Body of pancreas (tissue), 4 donors: ENCODE measurements around the gene KIAA0040. TPM values are rescaled to one million over a fixed set of nuclear protein-coding genes. Genes with fewer than 3 reads are reported as not detected.

Experiments
- ATAC-seq: fragments of 150-250 bp; one replicate; pipeline ENCODE4 v1.9.1; 2016
- DNase-seq, 4 donors: peaks; one replicate each; pipeline ENCODE4 v3.0.0-alpha.2; 2019
- H3K27ac ChIP-seq, 4 donors: fragments of 200-600 bp; sonication (generic); 1 replicate in 3 of 4; 2 replicates in 1 of 4; pipeline versions ENCODE4 v1.5.1 to v1.6.1; 2016 to 2019; ENCODE audit warnings: mild to moderate bottlenecking in 1 of 4, mixed read lengths in 1 of 4, moderate library complexity in 1 of 4
- H3K27me3 ChIP-seq, 2 donors: fragments of 200-600 bp; sonication (generic); one replicate each; pipeline ENCODE4 v1.6.0; 2016; ENCODE audit warnings: mild to moderate bottlenecking in 1 of 2
- H3K36me3 ChIP-seq, 2 donors: fragments of 200-600 bp; sonication (generic); replicated peaks in 1 of 2; 2 replicates each; pipeline ENCODE4 v1.5.1; 2016; ENCODE audit warnings: low read depth in 2 of 2; ENCODE audit not compliant: insufficient read depth in 1 of 2
- H3K4me1 ChIP-seq: fragments of 200-600 bp; sonication (generic); one replicate; pipeline ENCODE4 v1.6.0; 2016
- H3K4me3 ChIP-seq, 2 donors: fragments of 200-600 bp; sonication (generic); 1 replicate in 1 of 2; 2 replicates in 1 of 2; pipeline ENCODE4 v1.5.1; 2016 to 2019
- H3K9me3 ChIP-seq, 3 donors: fragments of 200-600 bp; sonication (generic); 1 replicate in 2 of 3; 2 replicates in 1 of 3; pipeline ENCODE4 v1.5.1; 2016
- POLR2A ChIP-seq, 3 donors: fragments of 450-650 bp; IDR thresholded peaks; one replicate each; pipeline ENCODE4 v1.6.1; 2016; ENCODE audit warnings: antibody characterized with exemption in 3 of 3, mild to moderate bottlenecking in 2 of 3
- WGBS, 2 donors: methylation state at CpG; one replicate each; pipeline ENCODE4 v1.1.5; 2017; 5-methylcytosine and 5-hydroxymethylcytosine counted together
- intact Hi-C: fragments of 100-400 bp; cut with DNase I; formaldehyde crosslinking; loops from one replicate; pipeline ENCODE4 v1.15.1; 2023
- total RNA-seq, 2 donors: library from RNA; depleted of rRNA; stranded (reverse); fragments of >200 nt; gene quantifications; one replicate each; pipeline ENCODE4 v1.1.0, GENCODE V29; 2016
- TF ChIP-seq, protein P1 (sequence below), 7 experiments: fragments of 450-650 bp in 4 of 7; fragments of 200-600 bp in 3 of 7; sonication (generic) in 3 of 7; IDR thresholded peaks; one replicate each; pipeline ENCODE4 v1.5.1; 2016 to 2019; ENCODE audit warnings: antibody characterized with exemption in 7 of 7

The KIAA0040 gene
- total RNA-seq, 2 donors from 2014 or later: 10.1 to 29.7 TPM

DNA sequence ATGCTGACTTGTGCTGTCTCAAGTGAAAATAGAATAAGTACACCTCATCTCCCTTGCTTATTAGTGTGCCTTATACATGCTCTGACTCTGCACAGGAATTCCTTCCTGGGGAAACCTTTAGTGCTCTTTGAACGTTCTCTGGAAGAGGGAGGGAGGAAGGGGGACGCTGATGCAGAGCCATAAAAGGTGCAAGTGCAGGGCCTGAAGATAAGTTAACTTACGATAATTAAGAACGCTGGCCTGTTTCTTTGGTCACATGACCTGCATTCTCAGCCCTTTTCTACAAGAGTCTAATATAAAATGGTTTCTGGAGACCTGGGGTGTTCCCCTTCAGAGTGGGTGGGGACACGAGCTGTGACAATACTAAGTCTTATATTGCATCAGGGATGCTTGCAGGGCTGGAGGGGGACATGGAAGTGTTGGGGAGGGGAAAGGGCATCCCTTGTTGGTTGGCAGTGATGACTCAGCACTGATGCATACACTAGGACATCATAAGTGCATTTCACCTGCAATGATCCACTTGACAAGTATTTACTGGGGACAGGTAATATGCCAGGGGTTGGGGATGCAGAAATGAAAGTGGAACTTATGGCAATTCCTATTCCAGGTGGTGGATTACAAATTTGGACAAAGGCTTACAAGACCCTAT is 26.3 kb upstream of the KIAA0040 start:
- Histone ChIP-seq H3K27me3 (no peaks in the 10 kb centered on the region), H3K27ac (no peak overlapping the region), H3K4me3 (no peak overlapping the region), H3K36me3 (no peaks in the 10 kb centered on the region), H3K4me1 (no peaks in the 10 kb centered on the region), H3K9me3 (no peaks in the 10 kb centered on the region)
- ATAC-seq: no peak
- intact Hi-C loops: no loop called here
- TF ChIP-seq POLR2A (IDR thresholded peaks at IDR 0.05): no peak
- TF ChIP-seq, protein P1, sequence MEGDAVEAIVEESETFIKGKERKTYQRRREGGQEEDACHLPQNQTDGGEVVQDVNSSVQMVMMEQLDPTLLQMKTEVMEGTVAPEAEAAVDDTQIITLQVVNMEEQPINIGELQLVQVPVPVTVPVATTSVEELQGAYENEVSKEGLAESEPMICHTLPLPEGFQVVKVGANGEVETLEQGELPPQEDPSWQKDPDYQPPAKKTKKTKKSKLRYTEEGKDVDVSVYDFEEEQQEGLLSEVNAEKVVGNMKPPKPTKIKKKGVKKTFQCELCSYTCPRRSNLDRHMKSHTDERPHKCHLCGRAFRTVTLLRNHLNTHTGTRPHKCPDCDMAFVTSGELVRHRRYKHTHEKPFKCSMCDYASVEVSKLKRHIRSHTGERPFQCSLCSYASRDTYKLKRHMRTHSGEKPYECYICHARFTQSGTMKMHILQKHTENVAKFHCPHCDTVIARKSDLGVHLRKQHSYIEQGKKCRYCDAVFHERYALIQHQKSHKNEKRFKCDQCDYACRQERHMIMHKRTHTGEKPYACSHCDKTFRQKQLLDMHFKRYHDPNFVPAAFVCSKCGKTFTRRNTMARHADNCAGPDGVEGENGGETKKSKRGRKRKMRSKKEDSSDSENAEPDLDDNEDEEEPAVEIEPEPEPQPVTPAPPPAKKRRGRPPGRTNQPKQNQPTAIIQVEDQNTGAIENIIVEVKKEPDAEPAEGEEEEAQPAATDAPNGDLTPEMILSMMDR (IDR thresholded peaks at IDR 0.05): no peak
- WGBS, 2 donors: 59 to 78% methylated on average over 5 of the region's 5 CpGs
- DNase-seq: no peak

DNA sequence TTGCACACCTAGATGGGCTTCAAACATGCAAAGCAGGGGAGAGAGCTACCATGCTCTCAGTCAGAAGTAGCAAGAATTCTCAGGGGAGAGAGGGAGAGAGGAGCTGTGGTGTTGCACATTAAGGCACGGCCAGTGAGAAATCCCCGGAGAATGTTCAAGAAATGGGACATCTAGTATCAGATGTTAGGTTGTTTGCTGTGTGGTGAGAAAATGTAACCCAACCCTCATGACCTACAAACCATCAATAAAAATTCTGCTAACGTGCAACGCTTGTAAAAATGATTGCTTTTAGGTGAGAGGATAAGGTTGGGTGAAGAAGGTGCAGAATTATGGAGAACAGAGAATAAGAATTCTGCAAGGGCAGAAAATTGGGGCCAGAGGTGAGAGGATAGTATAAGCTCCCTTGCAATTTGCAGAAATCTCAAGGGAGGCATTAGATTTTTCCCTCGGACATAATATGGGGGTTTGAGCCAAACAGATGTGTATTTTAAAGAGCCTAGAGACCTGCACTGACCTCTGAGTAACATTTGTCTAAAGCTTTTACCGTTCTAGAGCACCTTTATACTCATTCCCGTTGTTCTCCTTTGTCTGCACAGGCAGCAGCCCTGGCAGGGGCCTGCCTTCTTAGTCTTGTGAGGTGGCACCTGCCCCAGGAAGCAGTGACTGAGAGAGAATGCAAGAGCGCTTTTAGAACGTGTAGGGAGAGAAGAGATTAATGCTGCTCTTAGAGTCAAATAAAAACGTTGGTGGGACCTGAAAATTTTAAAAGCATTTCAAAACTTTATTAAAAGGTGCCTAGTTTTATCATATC is 25.4 kb upstream of the KIAA0040 start:
- intact Hi-C loops: no loop called here
- no peaks in the 10 kb centered on the region for H3K9me3 ChIP-seq
- no peak overlapping the region for H3K27ac ChIP-seq
- DNase-seq (no peak), ATAC-seq (no peak)
- H3K36me3 ChIP-seq: no peaks in the 10 kb centered on the region
- WGBS, 2 donors: 56% methylated on average over 10 of the region's 10 CpGs
- H3K4me3 ChIP-seq: no peak overlapping the region
- TF ChIP-seq, protein P1 (IDR thresholded peaks at IDR 0.05): no peak
- no peak for TF ChIP-seq POLR2A (IDR thresholded peaks at IDR 0.05)
- no peaks in the 10 kb centered on the region for H3K4me1 ChIP-seq
- no peaks in the 10 kb centered on the region for H3K27me3 ChIP-seq

DNA sequence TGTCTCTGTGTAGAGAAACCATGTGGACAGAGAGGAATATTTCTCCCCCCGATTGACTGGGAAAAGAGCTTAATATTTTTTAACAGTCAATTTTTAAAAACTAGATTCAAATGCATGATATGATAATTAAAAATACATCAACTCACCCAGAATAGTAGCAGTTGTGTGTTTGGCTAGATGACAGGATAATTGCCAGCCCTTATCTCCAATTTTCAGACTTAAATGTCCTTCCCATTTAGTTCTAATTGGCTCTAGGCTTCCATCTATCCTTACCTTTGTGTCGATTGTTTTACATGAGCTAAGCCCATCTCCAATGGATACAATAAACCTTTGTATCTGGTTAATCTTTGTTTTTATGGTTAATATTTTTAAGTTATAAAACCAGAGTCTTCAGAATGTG is 23.9 kb upstream of the KIAA0040 start:
- 80 to 86% methylated on average over 2 of the region's 2 CpGs for WGBS, 2 donors
- Histone ChIP-seq H3K4me3 (no peak overlapping the region), H3K36me3 (no peaks in the 10 kb centered on the region), H3K4me1 (no peaks in the 10 kb centered on the region), H3K9me3 (no peaks in the 10 kb centered on the region), H3K27me3 (no peaks in the 10 kb centered on the region), H3K27ac (no peak overlapping the region)
- ATAC-seq (no peak), DNase-seq (no peak)
- intact Hi-C loops: no loop called here
- TF ChIP-seq, protein P1 (IDR thresholded peaks at IDR 0.05): no peak
- no peak for TF ChIP-seq POLR2A (IDR thresholded peaks at IDR 0.05)

DNA sequence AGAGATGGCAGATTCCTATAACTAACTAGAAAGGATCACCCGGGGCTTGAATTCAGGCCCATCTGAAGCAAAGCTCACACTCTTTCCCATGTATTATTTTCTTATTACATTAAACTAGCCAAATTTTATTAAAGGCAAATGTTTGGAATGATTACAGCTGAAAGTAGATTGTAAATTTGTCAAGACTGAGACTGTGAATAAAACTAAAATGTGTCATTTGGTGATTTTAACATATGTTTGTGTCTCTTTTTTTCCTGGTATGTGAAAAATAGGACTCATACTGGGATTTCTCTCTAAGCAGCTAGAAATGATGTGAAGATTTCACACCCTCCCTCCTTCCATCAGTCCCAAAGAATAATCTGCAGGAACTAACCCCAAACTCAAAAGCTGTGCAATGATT is 19.1 kb upstream of the KIAA0040 start:
- Histone ChIP-seq H3K36me3 (no peaks in the 10 kb centered on the region), H3K4me1 (no peaks in the 10 kb centered on the region), H3K27ac (no peak overlapping the region), H3K9me3 (no peaks in the 10 kb centered on the region), H3K27me3 (no peaks in the 10 kb centered on the region), H3K4me3 (no peak overlapping the region)
- 83 to 97% methylated on average over 1 of the region's 1 CpG for WGBS, 2 donors
- TF ChIP-seq POLR2A (IDR thresholded peaks at IDR 0.05): no peak
- TF ChIP-seq, protein P1 (IDR thresholded peaks at IDR 0.05): no peak
- intact Hi-C loops: no loop called here
- ATAC-seq (no peak), DNase-seq (no peak)
